NOMO-1 (cell line): Measurements from ENCODE around the gene ROCK2.
"Not testable (repeated sequence)": the region's sequence is repeated elsewhere in the genome, so short reads cannot be mapped to it uniquely, and the experiment has no call there.

ENCODE experiments used
- DNase-seq, 2 experiments: peaks; one replicate each; lab custom pipeline; 2025; ENCODE audit not compliant: unreplicated experiment in 2 of 2; lab: John Stamatoyannopoulos, UW

The ROCK2 gene

GRCh38 chr2:11196246-11196645 is 148.2 kb downstream of the ROCK2 start:
- DNase-seq, result peak; percentile 42 to 63

- peak; percentile 24 to 78 for DNase-seq
Observed at GRCh38 chr2:11187731-11188130, 156.7 kb downstream of the ROCK2 start.

GRCh38 chr2:11187083-11187619 is 157.3 kb downstream of the ROCK2 start:
- no peak for DNase-seq

- DNase-seq, result no peak
Observed at GRCh38 chr2:11186145-11186544, 158.3 kb downstream of the ROCK2 start.

- DNase-seq, result no peak
Observed at GRCh38 chr2:11182951-11183350, 161.5 kb downstream of the ROCK2 start.

- no peak for DNase-seq
Observed at GRCh38 chr2:11180653-11181052, 163.8 kb downstream of the ROCK2 start.

GRCh38 chr2:11179899-11180298 is 164.5 kb downstream of the ROCK2 start:
- no peak for DNase-seq

- DNase-seq, result no peak
Observed at GRCh38 chr2:11179196-11179595, 165.2 kb downstream of the ROCK2 start.

- peak in 1 of 2 experiments; percentile 54 for DNase-seq
Observed at GRCh38 chr2:11177871-11178690, 166.4 kb downstream of the ROCK2 start.

GRCh38 chr2:11175293-11175795 is 169.1 kb downstream of the ROCK2 start:
- DNase-seq, result peak; percentile 50 to 81

- no peak for DNase-seq
Observed at GRCh38 chr2:11174222-11174621, 170.2 kb downstream of the ROCK2 start.

GRCh38 chr2:11169333-11169732 is 175.1 kb downstream of the ROCK2 start:
- no peak for DNase-seq

GRCh38 chr2:11168488-11168887 is 175.9 kb downstream of the ROCK2 start:
- no peak for DNase-seq

GRCh38 chr2:11166476-11166875 is 178.0 kb downstream of the ROCK2 start:
- DNase-seq, result no peak

GRCh38 chr2:11165046-11165445 is 179.4 kb downstream of the ROCK2 start:
- not testable (repeated sequence) for DNase-seq

GRCh38 chr2:11163439-11164317 is 180.8 kb downstream of the ROCK2 start:
- no peak for DNase-seq

- DNase-seq, result no peak
Observed at GRCh38 chr2:11161747-11162146, 182.7 kb downstream of the ROCK2 start.

- peak in 1 of 2 experiments; percentile 32 for DNase-seq
Observed at GRCh38 chr2:11160731-11161455, 183.5 kb downstream of the ROCK2 start.

- no peak for DNase-seq
Observed at GRCh38 chr2:11160256-11160655, 184.2 kb downstream of the ROCK2 start.

GRCh38 chr2:11159574-11160170 is 184.8 kb downstream of the ROCK2 start:
- no peak for DNase-seq
